ENCODE results near the gene TERB2. TPM values are rescaled to one million over a fixed set of nuclear protein-coding genes. Genes with fewer than 3 reads are reported as not detected.
"Not testable (repeated sequence)": the region's sequence is repeated elsewhere in the genome, so short reads cannot be mapped to it uniquely, and the experiment has no call there.

The TERB2 gene
- total RNA-seq, 2 donors from 2014 or later: not detected

DNA sequence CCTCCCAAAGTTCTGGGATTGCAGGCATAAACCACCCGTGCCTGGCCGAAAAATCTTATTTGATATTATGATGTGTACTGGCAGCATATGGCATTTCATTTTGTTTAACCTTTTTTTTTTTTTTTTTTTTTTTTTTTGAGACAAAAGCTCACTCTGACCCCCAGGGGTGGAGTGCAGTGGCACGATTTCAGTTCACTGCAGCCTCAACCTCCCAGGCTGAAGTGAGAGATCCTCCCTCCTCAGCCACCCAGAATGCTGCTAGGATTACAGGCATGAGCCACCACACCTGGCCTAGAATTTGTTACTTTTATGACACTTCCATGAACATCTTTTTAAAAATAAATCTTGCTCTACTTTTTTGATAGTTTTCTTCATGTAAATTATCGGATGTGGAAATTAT is 12.0 kb downstream of the TERB2 start:
- 49 to 52% methylated on average over 4 of the region's 4 CpGs for WGBS, 2 donors
- intact Hi-C loops (cut with DNase I): loop anchor here (10.0 kb wide), 1 partner anchor 66 kb away; no protein-coding TSS in a partner anchor
- no peak for ATAC-seq

DNA sequence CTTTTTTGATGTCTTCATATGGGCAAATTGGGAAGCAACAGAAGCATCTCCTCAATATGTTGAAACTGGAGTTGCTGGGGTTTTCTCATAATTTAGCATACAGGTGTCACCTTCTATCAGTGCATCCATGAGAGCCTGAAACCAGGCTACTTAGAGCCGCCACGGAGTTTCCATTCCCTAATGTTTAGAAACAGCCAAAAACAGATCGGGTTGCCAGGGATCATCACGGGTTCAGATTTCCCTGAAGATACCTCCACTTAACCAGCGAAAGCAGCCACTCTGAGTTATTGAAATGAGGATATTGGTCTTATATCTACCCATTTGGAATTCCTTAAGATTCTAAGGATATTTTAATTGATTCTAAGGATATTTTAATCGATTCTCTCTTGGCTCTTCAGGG is 14.5 kb downstream of the TERB2 start:
- no peaks in the 10 kb centered on the region for H3K9me3 ChIP-seq
- H3K27me3 ChIP-seq: no peaks in the 10 kb centered on the region
- no peak overlapping the region for H3K27ac ChIP-seq
- no peak overlapping the region for H3K4me3 ChIP-seq
- intact Hi-C loops (cut with DNase I): no loop called here
- DNase-seq (no peak), ATAC-seq (no peak)
- H3K4me1 ChIP-seq: no peaks in the 10 kb centered on the region
- no peak for TF ChIP-seq POLR2A (IDR thresholded peaks at IDR 0.05)
- TF ChIP-seq, protein P1, sequence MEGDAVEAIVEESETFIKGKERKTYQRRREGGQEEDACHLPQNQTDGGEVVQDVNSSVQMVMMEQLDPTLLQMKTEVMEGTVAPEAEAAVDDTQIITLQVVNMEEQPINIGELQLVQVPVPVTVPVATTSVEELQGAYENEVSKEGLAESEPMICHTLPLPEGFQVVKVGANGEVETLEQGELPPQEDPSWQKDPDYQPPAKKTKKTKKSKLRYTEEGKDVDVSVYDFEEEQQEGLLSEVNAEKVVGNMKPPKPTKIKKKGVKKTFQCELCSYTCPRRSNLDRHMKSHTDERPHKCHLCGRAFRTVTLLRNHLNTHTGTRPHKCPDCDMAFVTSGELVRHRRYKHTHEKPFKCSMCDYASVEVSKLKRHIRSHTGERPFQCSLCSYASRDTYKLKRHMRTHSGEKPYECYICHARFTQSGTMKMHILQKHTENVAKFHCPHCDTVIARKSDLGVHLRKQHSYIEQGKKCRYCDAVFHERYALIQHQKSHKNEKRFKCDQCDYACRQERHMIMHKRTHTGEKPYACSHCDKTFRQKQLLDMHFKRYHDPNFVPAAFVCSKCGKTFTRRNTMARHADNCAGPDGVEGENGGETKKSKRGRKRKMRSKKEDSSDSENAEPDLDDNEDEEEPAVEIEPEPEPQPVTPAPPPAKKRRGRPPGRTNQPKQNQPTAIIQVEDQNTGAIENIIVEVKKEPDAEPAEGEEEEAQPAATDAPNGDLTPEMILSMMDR (IDR thresholded peaks at IDR 0.05): no peak
- 76 to 84% methylated on average over 6 of the region's 6 CpGs for WGBS, 2 donors
- no peaks in the 10 kb centered on the region for H3K36me3 ChIP-seq (replicated peaks in 1 of 2; ENCODE audit: insufficient read depth in 1 of 2, low read depth in 2 of 2)

More for the DNA sequence above, 12.0 kb downstream of the TERB2 start:
- Histone ChIP-seq H3K4me1 (no peaks in the 10 kb centered on the region), H3K9me3 (no peaks in the 10 kb centered on the region), H3K4me3 (no peak overlapping the region), H3K36me3 (replicated peaks in 1 of 2; ENCODE audit: insufficient read depth in 1 of 2, low read depth in 2 of 2) (no peaks in the 10 kb centered on the region), H3K27me3 (no peaks in the 10 kb centered on the region), H3K27ac (no peak overlapping the region)
- TF ChIP-seq, protein P1 (IDR thresholded peaks at IDR 0.05): no peak
- TF ChIP-seq POLR2A (IDR thresholded peaks at IDR 0.05): no peak
- DNase-seq: no peak

DNA sequence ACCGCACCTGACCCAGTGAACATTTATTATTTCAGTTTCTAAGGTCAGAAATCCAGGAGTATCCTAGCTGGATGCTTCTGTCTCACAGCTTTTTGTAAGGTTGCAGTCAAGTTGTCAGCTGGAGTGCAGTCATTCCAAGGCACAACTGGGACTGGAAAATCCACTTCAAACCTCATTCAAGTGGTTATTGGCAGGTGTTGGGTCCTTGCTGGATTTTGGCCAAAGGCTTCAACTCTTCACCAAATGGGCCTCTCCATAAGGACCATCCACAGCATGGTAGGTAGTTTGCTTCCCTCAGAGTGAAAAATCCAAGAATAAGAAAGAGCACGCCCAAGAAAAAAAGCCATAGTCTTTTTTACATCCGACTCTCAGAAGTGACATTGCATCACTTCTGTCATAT is 19.7 kb downstream of the TERB2 start:
- H3K36me3 ChIP-seq (replicated peaks in 1 of 2; ENCODE audit: insufficient read depth in 1 of 2, low read depth in 2 of 2); DNase-seq; intact Hi-C loops (cut with DNase I); H3K27me3 ChIP-seq; ATAC-seq; H3K9me3 ChIP-seq; H3K4me3 ChIP-seq; H3K4me1 ChIP-seq; H3K27ac ChIP-seq: not testable (repeated sequence)
- WGBS, 2 donors: 93 to 94% methylated on average over 3 of the region's 3 CpGs

DNA sequence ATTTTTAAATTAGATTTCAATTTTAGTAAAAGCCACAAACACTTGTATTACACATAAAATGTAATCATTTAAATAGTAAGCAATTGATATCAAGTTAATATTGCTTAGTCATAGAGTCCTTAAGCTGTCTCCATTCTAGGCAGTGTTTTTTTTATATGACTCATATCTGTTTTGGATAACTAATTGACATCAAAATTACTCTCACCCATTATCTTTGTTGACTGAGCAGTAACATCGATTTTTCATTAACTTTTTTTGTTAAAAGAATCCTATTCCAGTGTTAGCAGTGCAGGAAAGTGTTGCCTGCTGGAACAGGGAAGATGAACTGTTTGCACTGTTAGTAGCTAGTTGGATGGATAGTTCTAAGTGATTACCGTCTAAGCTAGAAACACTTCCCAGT is 21.3 kb downstream of the TERB2 start:
- DNase-seq; H3K36me3 ChIP-seq (replicated peaks in 1 of 2; ENCODE audit: insufficient read depth in 1 of 2, low read depth in 2 of 2); intact Hi-C loops (cut with DNase I); H3K4me3 ChIP-seq; ATAC-seq; H3K27me3 ChIP-seq; H3K27ac ChIP-seq; H3K9me3 ChIP-seq; H3K4me1 ChIP-seq: not testable (repeated sequence)
- 26 to 28% methylated on average over 2 of the region's 2 CpGs for WGBS, 2 donors

DNA sequence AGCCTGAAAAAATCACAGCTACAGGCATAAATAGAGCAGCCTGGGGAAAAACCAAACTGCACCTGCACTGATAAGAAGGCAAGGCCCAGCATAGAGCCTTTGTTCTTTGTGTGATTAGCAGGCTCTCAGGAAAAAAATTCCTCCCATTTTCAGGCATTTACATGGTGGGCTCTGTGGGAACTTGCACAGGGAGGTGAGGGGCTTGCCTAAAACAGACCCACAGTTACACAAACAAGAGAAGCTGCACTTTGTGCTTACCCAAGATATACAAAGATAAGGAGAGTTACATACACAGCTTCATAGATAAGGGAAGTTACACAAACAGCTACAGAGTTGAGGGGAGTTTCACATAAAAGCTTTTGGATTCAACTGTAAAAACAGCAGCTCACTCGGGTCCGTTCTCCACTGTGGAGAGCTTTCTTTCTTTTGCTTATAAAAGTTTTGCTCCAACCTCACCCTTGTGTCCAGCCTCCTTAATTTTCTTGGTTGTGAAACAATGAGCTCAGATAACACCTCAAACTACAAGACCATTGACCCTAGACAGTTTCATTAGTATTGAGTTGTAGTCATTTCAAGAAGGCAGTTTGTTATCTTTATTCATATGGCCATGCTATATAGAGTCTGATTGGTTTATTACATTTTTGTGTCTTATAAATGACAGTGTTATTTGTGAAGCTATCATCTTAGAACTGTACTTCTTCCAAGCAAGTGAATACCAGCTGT is 23.3 kb downstream of the TERB2 start:
- H3K27ac ChIP-seq; H3K27me3 ChIP-seq; H3K4me3 ChIP-seq; DNase-seq; H3K4me1 ChIP-seq; intact Hi-C loops (cut with DNase I); H3K36me3 ChIP-seq (replicated peaks in 1 of 2; ENCODE audit: insufficient read depth in 1 of 2, low read depth in 2 of 2); H3K9me3 ChIP-seq; ATAC-seq: not testable (repeated sequence)
- WGBS, 2 donors: 39 to 48% methylated on average over 2 of the region's 2 CpGs

DNA sequence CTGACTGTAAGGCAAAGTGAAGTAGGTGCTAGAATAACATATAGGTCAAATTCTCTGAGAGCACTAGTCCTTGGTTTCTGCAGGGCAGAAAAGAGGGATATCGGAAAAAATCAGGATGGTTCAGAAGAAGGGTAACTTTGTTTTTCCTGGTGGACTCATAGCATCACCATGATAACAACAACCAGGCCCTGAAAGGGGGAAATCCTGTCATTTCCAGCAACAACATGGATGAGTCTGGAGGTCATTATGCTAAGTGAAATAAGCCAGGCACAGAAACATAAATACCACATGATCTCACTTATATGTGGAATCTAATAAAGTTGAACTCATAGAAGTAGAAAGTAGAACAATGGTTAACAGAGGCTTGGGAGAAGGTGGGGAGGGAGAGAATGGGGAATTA is 27.7 kb downstream of the TERB2 start:
- ATAC-seq; H3K4me1 ChIP-seq; H3K9me3 ChIP-seq; H3K27ac ChIP-seq; H3K4me3 ChIP-seq; DNase-seq; H3K27me3 ChIP-seq; H3K36me3 ChIP-seq (replicated peaks in 1 of 2; ENCODE audit: insufficient read depth in 1 of 2, low read depth in 2 of 2); intact Hi-C loops (cut with DNase I): not testable (repeated sequence)
- 81 to 85% methylated on average over 1 of the region's 1 CpG for WGBS, 2 donors

DNA sequence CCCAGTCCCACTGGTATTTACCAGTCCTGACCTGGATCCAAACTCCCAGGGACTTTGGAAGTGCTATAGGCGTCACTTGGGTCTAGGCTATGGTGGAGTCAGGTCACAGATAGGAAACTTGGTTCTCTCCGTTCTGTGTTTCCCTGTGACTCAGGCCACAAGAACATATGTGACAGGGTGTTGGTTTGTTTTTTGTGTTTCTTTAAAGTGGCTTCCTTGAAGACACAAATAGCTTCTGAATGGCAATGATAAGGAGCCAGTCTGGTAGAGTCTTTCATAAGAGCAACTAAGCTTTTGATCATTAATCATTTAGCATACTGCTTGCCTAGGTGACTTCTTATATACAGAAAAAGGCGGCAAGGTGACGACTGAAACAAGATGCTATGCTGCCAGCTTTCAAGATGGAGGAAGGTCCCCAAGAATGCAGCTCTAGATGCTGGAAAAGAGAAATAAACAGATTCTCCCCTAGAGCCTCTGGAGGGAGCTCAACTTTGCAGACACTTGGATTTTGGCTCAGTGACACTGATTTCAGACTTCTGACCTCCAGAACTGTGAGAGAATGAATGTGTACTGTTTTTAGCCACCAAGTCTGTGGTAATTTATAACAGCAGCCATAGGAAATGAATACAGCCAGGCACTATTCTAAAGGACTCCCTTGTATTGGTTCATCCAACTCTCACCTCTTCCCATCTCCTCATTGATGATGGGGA is 30.0 kb downstream of the TERB2 start:
- H3K9me3 ChIP-seq; intact Hi-C loops (cut with DNase I); DNase-seq; H3K27ac ChIP-seq; H3K4me3 ChIP-seq; H3K4me1 ChIP-seq; H3K36me3 ChIP-seq (replicated peaks in 1 of 2; ENCODE audit: insufficient read depth in 1 of 2, low read depth in 2 of 2); ATAC-seq; H3K27me3 ChIP-seq: not testable (repeated sequence)
- WGBS, 2 donors: 77 to 84% methylated on average over 4 of the region's 4 CpGs

DNA sequence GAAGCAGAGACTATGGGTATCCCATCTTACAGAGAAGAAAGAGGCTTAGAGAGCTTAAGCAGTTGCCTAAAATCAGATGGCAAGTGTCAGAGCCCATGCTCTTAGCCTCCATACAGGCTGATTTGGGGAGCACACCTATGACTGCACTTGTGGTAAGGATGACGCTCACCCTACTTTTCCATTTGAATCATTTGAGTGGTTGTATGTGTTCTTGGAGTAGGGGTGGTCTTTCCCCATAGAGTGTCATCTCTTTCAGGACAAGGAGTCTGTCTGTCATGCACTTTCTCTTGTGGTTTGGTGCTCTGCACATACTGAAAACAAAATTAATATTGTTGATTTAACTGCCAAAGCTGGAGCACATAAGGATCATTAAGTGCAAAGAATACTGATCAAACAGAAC is 31.2 kb downstream of the TERB2 start:
- H3K4me1 ChIP-seq; H3K4me3 ChIP-seq; intact Hi-C loops (cut with DNase I); H3K9me3 ChIP-seq; DNase-seq; ATAC-seq; H3K27ac ChIP-seq; H3K36me3 ChIP-seq (replicated peaks in 1 of 2; ENCODE audit: insufficient read depth in 1 of 2, low read depth in 2 of 2); H3K27me3 ChIP-seq: not testable (repeated sequence)
- 100% methylated on average over 1 of the region's 1 CpG; no CpG with 5 or more reads in 1 of the 2 donors for WGBS, 2 donors

DNA sequence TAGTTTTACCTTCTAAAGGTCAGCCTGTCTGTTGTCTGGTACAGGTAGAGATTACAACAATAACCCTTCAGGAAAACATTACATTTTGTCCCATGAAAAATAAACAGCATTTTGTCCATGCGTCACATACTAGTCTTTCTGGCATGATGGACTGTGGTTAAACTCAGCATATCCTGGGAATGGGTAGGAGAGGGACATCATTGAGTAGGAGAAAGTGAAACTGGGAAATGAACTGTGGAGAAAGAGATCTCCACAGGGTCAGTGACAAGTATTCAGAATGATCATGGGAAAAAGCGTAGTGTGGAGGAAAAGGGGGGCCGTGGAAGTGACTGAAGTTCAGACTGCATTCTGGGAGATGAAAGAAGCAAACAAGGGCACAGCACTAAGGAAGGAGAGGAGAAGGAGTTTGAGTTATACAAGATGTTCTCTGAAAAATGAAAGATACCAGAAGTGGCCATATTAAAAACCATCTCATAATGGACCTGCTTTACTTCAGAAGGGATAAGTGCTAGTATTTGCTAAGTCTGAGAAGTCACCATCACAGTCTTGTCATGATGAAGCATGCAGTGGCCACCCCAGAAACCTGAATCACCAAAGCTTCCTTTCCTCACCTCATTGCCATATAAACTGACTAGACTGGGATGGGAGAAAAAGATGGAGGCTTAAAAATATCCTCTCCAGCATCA is 31.8 kb downstream of the TERB2 start:
- H3K36me3 ChIP-seq (replicated peaks in 1 of 2; ENCODE audit: insufficient read depth in 1 of 2, low read depth in 2 of 2); H3K27ac ChIP-seq; H3K9me3 ChIP-seq; H3K4me1 ChIP-seq; ATAC-seq; H3K27me3 ChIP-seq; DNase-seq; H3K4me3 ChIP-seq; intact Hi-C loops (cut with DNase I): not testable (repeated sequence)
- WGBS, 2 donors: 64 to 69% methylated on average over 2 of the region's 3 CpGs
